ENCODE results near the gene GPR161.

DNA sequence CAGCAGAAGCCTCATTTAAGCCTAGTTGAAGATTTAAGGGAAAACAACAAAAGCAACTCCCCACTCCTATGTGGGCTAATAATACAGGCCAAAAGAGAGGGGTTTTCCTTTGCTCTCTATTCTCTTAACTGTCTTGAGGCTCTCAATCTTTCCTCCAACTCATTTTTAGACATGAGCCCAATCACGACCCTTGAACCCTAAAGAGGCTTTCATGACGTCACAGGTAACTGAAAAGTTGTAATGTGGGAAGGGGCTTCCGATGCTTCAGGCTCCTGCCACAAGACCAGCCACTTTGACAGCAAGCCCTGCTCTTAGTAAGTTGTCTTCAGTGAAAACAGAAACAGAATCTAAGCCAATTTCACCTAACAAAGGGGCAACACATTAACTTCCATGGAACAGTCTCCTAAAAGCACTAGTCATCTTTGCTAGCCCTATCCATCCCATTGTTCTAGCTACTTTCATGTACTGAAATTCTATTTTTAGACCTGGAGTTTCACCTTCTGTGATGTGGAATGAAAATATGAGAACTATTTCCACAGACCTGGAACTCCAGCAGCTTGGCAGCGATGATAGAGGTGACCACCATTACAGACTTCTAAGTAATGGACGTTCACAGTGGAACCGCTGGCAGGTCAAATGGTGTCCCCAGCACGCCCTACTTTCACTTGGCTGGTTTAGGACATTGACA, 36.3 kb downstream of the GPR161 start:
- TF ChIP-seq POLR2A (IDR thresholded peaks at IDR 0.05; ENCODE audit: low read length) (no peak), GATA1 (IDR thresholded peaks at IDR 0.05; ENCODE audit: low read depth, low read length) (no peak)
